CD4-positive, CD25-positive, alpha-beta regulatory T cell (primary cell): Measurements from ENCODE around the gene MYOZ1. TPM values are rescaled to one million over a fixed set of nuclear protein-coding genes. Genes with fewer than 3 reads are reported as not detected.
"Not testable (repeated sequence)": the region's sequence is repeated elsewhere in the genome, so short reads cannot be mapped to it uniquely, and the experiment has no call there.

ENCODE experiments used
- ATAC-seq, 2 donors: fragments of 150-1000 bp; cut with Tn5 transposase; one replicate each; pipeline ENCODE4 v1.10.0; 2021; ENCODE audit warnings: low read depth in 2 of 2, moderate number of reproducible peaks in 2 of 2, moderate library complexity in 1 of 2
- DNase-seq, 3 donors: peaks; one replicate each; pipeline versions ENCODE4 v3.0.0 to v3.0.0-alpha.2; 2012 to 2022; ENCODE audit warnings: mixed read lengths in 1 of 3
- H3K27ac ChIP-seq: one replicate; pipeline ENCODE4 v1.7.0; 2013; ENCODE audit warnings: mild to moderate bottlenecking, low read length; ENCODE audit not compliant: insufficient read depth, poor library complexity, severe bottlenecking
- H3K27me3 ChIP-seq: one replicate; pipeline ENCODE4 v1.7.0; 2013; ENCODE audit warnings: low read length; ENCODE audit not compliant: control insufficient read depth, insufficient read depth
- H3K36me3 ChIP-seq: one replicate; pipeline ENCODE4 v1.7.0; 2013; ENCODE audit warnings: mild to moderate bottlenecking, low read length, moderate library complexity; ENCODE audit not compliant: control insufficient read depth, insufficient read depth
- H3K4me1 ChIP-seq: 2 replicates; pipeline ENCODE4 v1.7.0; 2013; ENCODE audit warnings: mild to moderate bottlenecking, low read length; ENCODE audit not compliant: insufficient read depth, control insufficient read depth, poor library complexity, severe bottlenecking
- H3K4me3 ChIP-seq: one replicate; pipeline ENCODE4 v1.7.0; 2013; ENCODE audit warnings: low read depth, mild to moderate bottlenecking, low read length, moderate library complexity
- H3K9me3 ChIP-seq, 2 experiments: 1 replicate in 1 of 2; 2 replicates in 1 of 2; pipeline ENCODE4 v1.7.0; 2013; ENCODE audit warnings: low read length in 2 of 2, mild to moderate bottlenecking in 1 of 2, moderate library complexity in 1 of 2; ENCODE audit not compliant: control insufficient read depth in 2 of 2
- H3K27ac Mint-ChIP-seq, 3 donors: one replicate each; pipeline ENCODE4 v1.8.0; 2020 to 2022; ENCODE audit warnings: mild to moderate bottlenecking in 3 of 3, mixed read lengths in 3 of 3, moderate library complexity in 2 of 3
- H3K27me3 Mint-ChIP-seq: one replicate; pipeline ENCODE4 v1.8.0; 2022; ENCODE audit warnings: mild to moderate bottlenecking, mixed read lengths
- H3K36me3 Mint-ChIP-seq: one replicate; pipeline ENCODE4 v1.8.0; 2020; ENCODE audit warnings: mixed read lengths
- H3K4me1 Mint-ChIP-seq, 4 donors: one replicate each; pipeline ENCODE4 v1.8.0; 2020 to 2022; ENCODE audit warnings: mixed read lengths in 4 of 4, mild to moderate bottlenecking in 1 of 4
- H3K4me3 Mint-ChIP-seq, 4 donors: one replicate each; pipeline ENCODE4 v1.8.0; 2020 to 2022; ENCODE audit warnings: mild to moderate bottlenecking in 4 of 4, mixed read lengths in 4 of 4, moderate library complexity in 3 of 4
- H3K9me3 Mint-ChIP-seq, 7 donors: one replicate each; pipeline ENCODE4 v1.8.0; 2020 to 2022; ENCODE audit warnings: mixed read lengths in 7 of 7, mild to moderate bottlenecking in 3 of 7, moderate library complexity in 2 of 7
- polyA plus RNA-seq, 4 donors: library from polyadenylated mRNA; unstranded; fragments of 300-500 nt; fragmentation: Illumina TruSeq; gene quantifications; one replicate each; pipeline ENCODE4 v1.2.3, GENCODE V29; 2021
- total RNA-seq: library from RNA; stranded (reverse); gene quantifications from one replicate; pipeline ENCODE4 v1.2.3, GENCODE V29; 2022

Gene MYOZ1
- total and polyA plus RNA-seq, 5 donors from 2014 or later = not detected

- Mint-ChIP-seq H3K4me1 (peaks cover 10 to 28% (median 14%) of the 10 kb centered on the region in 4 donors), H3K9me3 (no peaks in the 10 kb centered on the region), H3K27ac (no peak overlapping the region), H3K4me3 (peak overlapping the region in 1 of 4 donors; percentile 14), H3K27me3 (no peaks in the 10 kb centered on the region), H3K36me3 (no peaks in the 10 kb centered on the region)
- no peak for DNase-seq
- H3K27ac ChIP-seq = no peak overlapping the region
- no peak overlapping the region for H3K4me3 ChIP-seq
- H3K27me3 ChIP-seq = no peaks in the 10 kb centered on the region
- ATAC-seq = no peak
- no peaks in the 10 kb centered on the region for H3K9me3 ChIP-seq
- peaks cover 19% of the 10 kb centered on the region for H3K4me1 ChIP-seq
- H3K36me3 ChIP-seq = no peaks in the 10 kb centered on the region
Measured at GRCh38 chr10:73628405-73628804, 12.9 kb downstream of the MYOZ1 start.

GRCh38 chr10:73627300-73627699, 14.0 kb downstream of the MYOZ1 start:
- no peaks in the 10 kb centered on the region for H3K36me3 Mint-ChIP-seq
- ATAC-seq (no peak), DNase-seq (no peak)
- no peak overlapping the region for H3K4me3 ChIP-seq
- no peaks in the 10 kb centered on the region for H3K9me3 Mint-ChIP-seq
- H3K4me3 Mint-ChIP-seq = peak overlapping the region; percentile 45 to 93 (median 56)
- no peaks in the 10 kb centered on the region for H3K36me3 ChIP-seq
- no peak overlapping the region for H3K27ac ChIP-seq
- H3K9me3 ChIP-seq = no peaks in the 10 kb centered on the region
- peak overlapping the region in 1 of 3 donors; percentile 9 for H3K27ac Mint-ChIP-seq
- H3K27me3 Mint-ChIP-seq = no peaks in the 10 kb centered on the region
- H3K27me3 ChIP-seq = no peaks in the 10 kb centered on the region
- H3K4me1 ChIP-seq = peaks cover 19% of the 10 kb centered on the region
- peaks cover 10 to 28% (median 14%) of the 10 kb centered on the region in 4 donors for H3K4me1 Mint-ChIP-seq

- ATAC-seq (peak; percentile 98), DNase-seq (peak; percentile 92 to 98 (median 93))
- no peaks in the 10 kb centered on the region for H3K27me3 Mint-ChIP-seq
- H3K4me1 Mint-ChIP-seq = peaks cover 10 to 28% (median 14%) of the 10 kb centered on the region in 4 donors
- H3K36me3 ChIP-seq = no peaks in the 10 kb centered on the region
- H3K27me3 ChIP-seq = no peaks in the 10 kb centered on the region
- no peaks in the 10 kb centered on the region for H3K9me3 Mint-ChIP-seq
- peak overlapping the region; percentile 81 for H3K27ac ChIP-seq
- H3K9me3 ChIP-seq = no peaks in the 10 kb centered on the region
- no peaks in the 10 kb centered on the region for H3K36me3 Mint-ChIP-seq
- H3K4me3 Mint-ChIP-seq = peak overlapping the region; percentile 89 to 95 (median 92)
- peaks cover 19% of the 10 kb centered on the region for H3K4me1 ChIP-seq
- H3K27ac Mint-ChIP-seq = peak overlapping the region; percentile 97 to 99 (median 98)
- H3K4me3 ChIP-seq = peak overlapping the region; percentile 88
Measured at GRCh38 chr10:73625884-73626752, 15.2 kb downstream of the MYOZ1 start.

- Mint-ChIP-seq H3K27me3 (no peaks in the 10 kb centered on the region), H3K9me3 (no peaks in the 10 kb centered on the region), H3K4me1 (peaks cover 10 to 28% (median 14%) of the 10 kb centered on the region in 4 donors), H3K4me3 (peak overlapping the region; percentile 89 to 95 (median 92)), H3K36me3 (no peaks in the 10 kb centered on the region), H3K27ac (peak overlapping the region; percentile 97 to 99 (median 98))
- no peaks in the 10 kb centered on the region for H3K9me3 ChIP-seq
- H3K27ac ChIP-seq = peak overlapping the region; percentile 81
- peak overlapping the region; percentile 90 for H3K4me3 ChIP-seq
- ATAC-seq (peak in 1 of 2 donors; percentile 2), DNase-seq (peak in 1 of 3 donors; percentile 31)
- H3K36me3 ChIP-seq = no peaks in the 10 kb centered on the region
- no peaks in the 10 kb centered on the region for H3K27me3 ChIP-seq
- H3K4me1 ChIP-seq = peaks cover 19% of the 10 kb centered on the region
Measured at GRCh38 chr10:73625004-73625883, 16.0 kb downstream of the MYOZ1 start.

GRCh38 chr10:73623056-73623455, 18.2 kb downstream of the MYOZ1 start:
- Histone ChIP-seq H3K36me3 (no peaks in the 10 kb centered on the region), H3K27ac (no peak overlapping the region), H3K9me3 (no peaks in the 10 kb centered on the region), H3K27me3 (no peaks in the 10 kb centered on the region), H3K4me3 (no peak overlapping the region), H3K4me1 (peaks cover 19% of the 10 kb centered on the region)
- Mint-ChIP-seq H3K36me3 (no peaks in the 10 kb centered on the region), H3K9me3 (no peaks in the 10 kb centered on the region), H3K4me1 (peaks cover 10 to 28% (median 14%) of the 10 kb centered on the region in 4 donors), H3K27me3 (no peaks in the 10 kb centered on the region), H3K4me3 (peak overlapping the region in 1 of 4 donors; percentile 33), H3K27ac (peak overlapping the region in 1 of 3 donors; percentile 32)
- DNase-seq (no peak), ATAC-seq (no peak)

- not testable (repeated sequence) for H3K27me3 Mint-ChIP-seq, DNase-seq, H3K27me3 ChIP-seq, H3K9me3 ChIP-seq, H3K9me3 Mint-ChIP-seq, H3K27ac ChIP-seq, H3K36me3 ChIP-seq, H3K36me3 Mint-ChIP-seq, H3K27ac Mint-ChIP-seq, ATAC-seq, H3K4me3 ChIP-seq
- H3K4me1 Mint-ChIP-seq = peaks cover 3 to 12% (median 5%) of the 10 kb centered on the region in 4 donors
- peak overlapping the region in 1 of 4 donors; percentile 73 for H3K4me3 Mint-ChIP-seq
- H3K4me1 ChIP-seq = peaks cover 11% of the 10 kb centered on the region
Measured at GRCh38 chr10:73620974-73621373, 20.3 kb downstream of the MYOZ1 start.

- not testable (repeated sequence) for H3K4me3 ChIP-seq, H3K9me3 ChIP-seq, H3K9me3 Mint-ChIP-seq, H3K27me3 Mint-ChIP-seq, ATAC-seq, DNase-seq, H3K36me3 ChIP-seq, H3K27ac ChIP-seq, H3K4me1 ChIP-seq, H3K27ac Mint-ChIP-seq, H3K27me3 ChIP-seq, H3K36me3 Mint-ChIP-seq, H3K4me1 Mint-ChIP-seq, H3K4me3 Mint-ChIP-seq
Measured at GRCh38 chr10:73617143-73617542, 24.1 kb downstream of the MYOZ1 start.
